Neural crest cell (in vitro differentiated cells): ENCODE results near the gene DOK1. TPM values are rescaled to one million over a fixed set of nuclear protein-coding genes. Genes with fewer than 3 reads are reported as not detected.

Experiments used
- DNase-seq: peaks from one replicate; pipeline ENCODE4 v3.0.0; 2021; ENCODE audit warnings: low read depth, mixed read lengths, low spot score
- H3K27ac Mint-ChIP-seq: one replicate; pipeline ENCODE4 v1.8.0; 2021; ENCODE audit warnings: mild to moderate bottlenecking, mixed read lengths; ENCODE audit not compliant: unreplicated experiment
- H3K27me3 Mint-ChIP-seq: 2 replicates; pipeline ENCODE4 v1.8.0; 2021; ENCODE audit warnings: low read depth, mild to moderate bottlenecking, mixed read lengths
- H3K36me3 Mint-ChIP-seq: 2 replicates; pipeline ENCODE4 v1.8.0; 2021; ENCODE audit warnings: low read depth, mild to moderate bottlenecking, mixed read lengths
- H3K4me1 Mint-ChIP-seq: 2 replicates; pipeline ENCODE4 v1.8.0; 2021; ENCODE audit warnings: mixed read lengths
- H3K4me3 Mint-ChIP-seq: one replicate; pipeline ENCODE4 v1.8.0; 2021; ENCODE audit warnings: mild to moderate bottlenecking, mixed read lengths
- H3K9me3 Mint-ChIP-seq: 2 replicates; pipeline ENCODE4 v1.8.0; 2021; ENCODE audit warnings: mixed read lengths
- total RNA-seq: library from RNA; stranded (reverse); gene quantifications from 2 replicates; pipeline ENCODE4 v1.2.1, GENCODE V29; 2021
- TF ChIP-seq, protein P1 (sequence below): fragments of 200-600 bp; sonication (generic); conservative IDR thresholded peaks from 2 replicates; pipeline ENCODE4 v1.5.0; 2021; ENCODE audit warnings: antibody characterized with exemption, mild to moderate bottlenecking

The DOK1 gene
- total RNA-seq, 1 donor from 2014 or later: 22.4 TPM

DNA sequence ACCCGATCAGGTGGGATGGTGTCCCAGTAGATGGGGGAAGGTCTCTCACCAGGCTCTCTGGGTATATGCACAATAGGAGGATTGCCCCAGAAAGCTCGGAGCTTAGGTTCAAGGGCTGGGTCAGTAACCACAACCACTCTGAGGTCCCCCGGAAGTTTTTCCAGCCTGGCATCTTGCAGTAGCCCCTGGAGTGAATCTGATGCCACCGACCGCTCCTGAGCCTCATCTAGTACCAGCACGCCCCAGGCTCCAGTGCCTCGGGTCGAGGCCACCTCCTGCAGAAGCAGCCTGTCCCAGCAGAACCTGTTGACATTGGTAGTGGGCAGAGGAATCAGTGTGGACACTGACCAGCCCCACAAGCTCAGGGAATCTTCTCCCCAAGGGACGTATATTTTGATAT is 30.5 kb upstream of the DOK1 start:
- peak overlapping the region; percentile 19 for H3K27ac Mint-ChIP-seq
- peaks cover 14% of the 10 kb centered on the region for H3K36me3 Mint-ChIP-seq
- TF ChIP-seq, protein P1, sequence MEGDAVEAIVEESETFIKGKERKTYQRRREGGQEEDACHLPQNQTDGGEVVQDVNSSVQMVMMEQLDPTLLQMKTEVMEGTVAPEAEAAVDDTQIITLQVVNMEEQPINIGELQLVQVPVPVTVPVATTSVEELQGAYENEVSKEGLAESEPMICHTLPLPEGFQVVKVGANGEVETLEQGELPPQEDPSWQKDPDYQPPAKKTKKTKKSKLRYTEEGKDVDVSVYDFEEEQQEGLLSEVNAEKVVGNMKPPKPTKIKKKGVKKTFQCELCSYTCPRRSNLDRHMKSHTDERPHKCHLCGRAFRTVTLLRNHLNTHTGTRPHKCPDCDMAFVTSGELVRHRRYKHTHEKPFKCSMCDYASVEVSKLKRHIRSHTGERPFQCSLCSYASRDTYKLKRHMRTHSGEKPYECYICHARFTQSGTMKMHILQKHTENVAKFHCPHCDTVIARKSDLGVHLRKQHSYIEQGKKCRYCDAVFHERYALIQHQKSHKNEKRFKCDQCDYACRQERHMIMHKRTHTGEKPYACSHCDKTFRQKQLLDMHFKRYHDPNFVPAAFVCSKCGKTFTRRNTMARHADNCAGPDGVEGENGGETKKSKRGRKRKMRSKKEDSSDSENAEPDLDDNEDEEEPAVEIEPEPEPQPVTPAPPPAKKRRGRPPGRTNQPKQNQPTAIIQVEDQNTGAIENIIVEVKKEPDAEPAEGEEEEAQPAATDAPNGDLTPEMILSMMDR: no peak
- DNase-seq: no peak
- H3K9me3 Mint-ChIP-seq: peaks cover 2% of the 10 kb centered on the region
- peak overlapping the region; percentile 57 for H3K4me3 Mint-ChIP-seq
- H3K4me1 Mint-ChIP-seq: peaks cover 12% of the 10 kb centered on the region
- H3K27me3 Mint-ChIP-seq: peaks cover 50% of the 10 kb centered on the region

DNA sequence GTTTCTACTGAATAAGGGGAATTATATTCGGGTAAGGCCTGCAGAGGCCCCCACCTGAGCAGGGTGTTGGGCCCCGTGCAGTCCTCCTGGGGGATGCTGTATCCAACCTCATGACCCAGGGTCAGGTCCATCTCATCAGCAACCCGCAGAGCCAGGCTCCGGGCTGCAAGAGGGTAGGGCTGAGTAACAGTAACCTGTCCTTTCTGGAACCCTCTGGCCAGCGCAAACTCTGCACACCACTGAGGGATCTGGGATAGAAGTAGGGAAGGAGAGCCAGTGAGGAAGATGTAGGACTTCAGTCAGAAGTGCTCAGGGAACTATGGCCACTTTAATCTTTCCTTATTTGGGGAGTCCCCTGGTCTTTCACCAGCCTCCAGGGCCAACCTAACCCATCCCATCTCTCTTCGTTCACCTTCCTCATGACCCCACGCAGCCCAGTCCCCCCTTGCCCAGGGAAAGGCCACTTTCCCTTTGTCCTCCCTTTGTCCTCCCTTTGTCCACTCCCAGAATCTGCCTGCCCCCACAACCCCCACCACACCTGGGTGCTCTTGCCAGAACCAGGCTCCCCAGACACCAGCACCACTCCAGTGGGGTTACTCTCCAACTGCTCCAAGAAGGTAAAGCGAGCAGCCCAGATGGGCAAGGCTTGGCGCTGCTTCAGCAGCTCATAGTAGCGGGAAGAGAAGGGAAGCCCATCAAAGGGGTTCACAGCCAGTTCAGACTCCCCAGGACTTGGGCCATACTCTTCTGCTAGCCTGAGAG is 29.4 kb upstream of the DOK1 start:
- Mint-ChIP-seq H3K4me3 (peak overlapping the region; percentile 51), H3K4me1 (peaks cover 14% of the 10 kb centered on the region), H3K27me3 (peaks cover 39% of the 10 kb centered on the region), H3K27ac (no peak overlapping the region), H3K9me3 (peaks cover 2% of the 10 kb centered on the region), H3K36me3 (peaks cover 14% of the 10 kb centered on the region)
- DNase-seq: no peak
- TF ChIP-seq, protein P1: no peak

DNA sequence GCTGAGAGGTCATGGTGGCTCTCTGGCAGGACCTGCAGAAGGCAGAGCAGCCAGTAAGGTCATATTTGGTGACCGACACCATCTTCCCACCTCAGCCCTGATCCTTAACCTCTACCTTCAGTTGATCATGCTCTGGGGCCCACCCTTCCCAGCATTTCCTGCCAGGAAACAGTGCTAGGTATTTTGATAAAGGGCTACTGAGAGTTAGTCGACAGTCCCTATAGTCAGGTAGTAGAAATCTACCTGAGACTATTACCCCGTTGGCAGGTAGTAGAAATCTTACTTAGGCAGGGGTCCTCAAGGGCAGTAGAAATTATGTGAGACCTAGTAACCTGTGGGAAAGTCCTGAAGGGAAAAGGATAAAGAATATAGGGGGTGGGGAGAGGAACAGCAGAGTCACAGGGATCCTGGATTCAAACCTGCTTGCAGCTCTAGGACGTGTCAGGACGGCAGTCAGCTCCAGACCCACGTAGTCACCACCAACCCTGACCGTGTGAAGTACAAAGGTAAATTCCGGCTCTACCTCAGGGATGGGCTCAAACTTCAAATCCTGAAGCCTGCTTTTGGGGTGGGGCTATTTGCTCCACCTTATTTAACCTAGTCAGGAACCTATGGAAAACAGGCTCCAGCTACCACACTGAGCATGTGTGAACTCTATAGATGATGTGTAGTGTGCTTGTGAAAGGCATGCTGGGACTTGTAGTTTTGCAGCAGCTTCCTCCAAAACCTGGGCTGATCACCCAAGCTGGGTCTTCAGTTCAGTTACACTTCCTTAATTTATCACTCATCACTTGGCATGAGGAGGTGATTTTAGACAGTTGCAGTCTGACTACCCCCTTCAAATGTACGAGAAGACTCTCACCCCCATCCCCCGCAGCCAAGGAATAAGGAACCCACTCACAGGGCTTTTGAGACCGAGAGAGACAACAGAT is 28.5 kb upstream of the DOK1 start, which contains the start of gene DQX1:
TSS of gene DQX1 (minus strand) at position 515 of the 932 bp plus-strand sequence. CDS start at position 13, 502 bp downstream.
- no peak for DNase-seq
- TF ChIP-seq, protein P1: no peak
- Mint-ChIP-seq H3K36me3 (peaks cover 14% of the 10 kb centered on the region), H3K4me1 (peaks cover 20% of the 10 kb centered on the region), H3K27me3 (peaks cover 30% of the 10 kb centered on the region), H3K4me3 (peak within 1 kb of the TSS; percentile 90), H3K27ac (no peak within 1 kb of the TSS), H3K9me3 (peaks cover 2% of the 10 kb centered on the region)

DNA sequence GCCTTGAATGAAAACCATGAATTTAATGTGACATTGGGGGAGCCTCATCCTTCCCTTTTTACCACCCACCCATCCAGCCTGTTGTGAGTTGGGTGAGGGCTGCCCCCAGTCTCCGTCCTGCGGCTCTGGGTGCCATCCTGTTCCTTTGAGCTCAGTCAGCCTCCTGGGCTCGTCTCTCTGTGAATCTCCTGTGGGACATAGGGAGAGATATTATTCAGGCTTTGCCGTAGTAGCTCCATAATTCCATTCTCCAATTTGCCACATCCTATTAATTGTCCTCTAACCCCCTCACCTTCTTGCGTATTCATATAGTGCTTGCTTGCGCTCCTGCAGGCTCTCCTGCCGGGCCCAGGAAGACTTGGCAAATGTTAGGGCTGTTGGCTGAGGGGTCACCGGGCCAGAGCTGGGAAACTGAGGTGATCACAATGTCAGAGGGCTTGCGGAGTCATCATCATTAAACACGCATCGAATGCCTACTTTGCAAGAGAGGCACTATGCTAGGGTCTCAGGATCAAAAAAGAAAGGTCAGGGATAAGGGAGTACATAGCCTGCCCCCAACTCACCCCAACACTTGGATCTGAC is 27.8 kb upstream of the DOK1 start:
- H3K4me1 Mint-ChIP-seq: peaks cover 28% of the 10 kb centered on the region
- no peak overlapping the region for H3K27ac Mint-ChIP-seq
- peaks cover 2% of the 10 kb centered on the region for H3K9me3 Mint-ChIP-seq
- DNase-seq: no peak
- H3K27me3 Mint-ChIP-seq: peaks cover 24% of the 10 kb centered on the region
- H3K36me3 Mint-ChIP-seq: peaks cover 14% of the 10 kb centered on the region
- peak overlapping the region; percentile 90 for H3K4me3 Mint-ChIP-seq
- TF ChIP-seq, protein P1: no peak

DNA sequence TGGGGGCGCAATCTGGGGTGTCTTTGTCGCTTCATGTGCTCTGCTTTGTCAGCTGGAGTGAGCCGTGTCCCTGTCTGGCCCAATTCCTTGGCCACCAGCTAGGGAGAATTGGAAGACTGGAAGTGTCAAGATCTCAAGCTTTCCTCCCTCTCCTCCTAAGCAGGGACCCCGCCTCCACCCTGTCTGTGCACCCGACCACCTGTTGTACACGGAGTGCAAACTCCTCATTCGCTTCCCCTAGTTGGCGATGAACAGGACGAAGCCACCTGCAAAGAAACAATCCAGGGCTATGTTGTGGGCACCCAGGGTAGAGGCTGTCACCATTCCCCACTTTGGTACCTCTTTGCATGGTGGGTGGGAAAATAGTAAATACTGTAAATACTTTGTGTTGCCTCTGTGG is 26.8 kb upstream of the DOK1 start:
- H3K4me3 Mint-ChIP-seq: peak overlapping the region; percentile 98
- DNase-seq: no peak
- H3K36me3 Mint-ChIP-seq: peaks cover 14% of the 10 kb centered on the region
- peaks cover 2% of the 10 kb centered on the region for H3K9me3 Mint-ChIP-seq
- no peak overlapping the region for H3K27ac Mint-ChIP-seq
- peaks cover 38% of the 10 kb centered on the region for H3K4me1 Mint-ChIP-seq
- H3K27me3 Mint-ChIP-seq: peaks cover 14% of the 10 kb centered on the region
- TF ChIP-seq, protein P1: no peak
